Upper lobe of right lung (tissue), 1 donor: ENCODE measurements around the gene PHF2. TPM values are rescaled to one million over a fixed set of nuclear protein-coding genes. Genes with fewer than 3 reads are reported as not detected.

Source experiments
- ATAC-seq: fragments of 200-7000 bp; cut with Tn5 transposase; one replicate; pipeline ENCODE4 v1.9.1; 2020; ENCODE audit warnings: mild to moderate bottlenecking, moderate library complexity
- DNase-seq: peaks from one replicate; pipeline ENCODE4 v3.0.0-alpha.2; 2020
- H3K27ac ChIP-seq: fragments of 200-600 bp; one replicate; pipeline ENCODE4 v1.8.0; 2022
- H3K27me3 ChIP-seq: fragments of 200-600 bp; one replicate; pipeline ENCODE4 v1.8.0; 2022; ENCODE audit warnings: mild to moderate bottlenecking
- H3K36me3 ChIP-seq: fragments of 200-600 bp; one replicate; pipeline ENCODE4 v1.8.0; 2022
- H3K4me1 ChIP-seq: fragments of 200-600 bp; one replicate; pipeline ENCODE4 v1.8.0; 2022
- H3K4me3 ChIP-seq: fragments of 200-600 bp; one replicate; pipeline ENCODE4 v1.8.0; 2022; ENCODE audit warnings: mild to moderate bottlenecking
- H3K9me3 ChIP-seq: fragments of 200-600 bp; one replicate; pipeline ENCODE4 v1.8.0; 2022
- CTCF ChIP-seq: fragments of 200-600 bp; IDR thresholded peaks from one replicate; pipeline ENCODE4 v1.8.0; 2022; ENCODE audit warnings: antibody characterized with exemption
- intact Hi-C: fragments of 100-400 bp; cut with DNase I; formaldehyde crosslinking; loops from one replicate; pipeline ENCODE4 v1.11.0; 2022
- total RNA-seq: library from RNA; stranded (reverse); fragmentation: NEBNext Ultra II Directional; extraction: Animal tissue kit (Norgen Biotek cat#: 25700); gene quantifications from one replicate; pipeline ENCODE4 v1.2.1, GENCODE V29; 2021
- donor health status: DM: no; HTN: yes; CAD: no; lungs with severe emphysema.

Gene PHF2
- total RNA-seq, 1 donor from 2014 or later: 37.0 TPM

DNA sequence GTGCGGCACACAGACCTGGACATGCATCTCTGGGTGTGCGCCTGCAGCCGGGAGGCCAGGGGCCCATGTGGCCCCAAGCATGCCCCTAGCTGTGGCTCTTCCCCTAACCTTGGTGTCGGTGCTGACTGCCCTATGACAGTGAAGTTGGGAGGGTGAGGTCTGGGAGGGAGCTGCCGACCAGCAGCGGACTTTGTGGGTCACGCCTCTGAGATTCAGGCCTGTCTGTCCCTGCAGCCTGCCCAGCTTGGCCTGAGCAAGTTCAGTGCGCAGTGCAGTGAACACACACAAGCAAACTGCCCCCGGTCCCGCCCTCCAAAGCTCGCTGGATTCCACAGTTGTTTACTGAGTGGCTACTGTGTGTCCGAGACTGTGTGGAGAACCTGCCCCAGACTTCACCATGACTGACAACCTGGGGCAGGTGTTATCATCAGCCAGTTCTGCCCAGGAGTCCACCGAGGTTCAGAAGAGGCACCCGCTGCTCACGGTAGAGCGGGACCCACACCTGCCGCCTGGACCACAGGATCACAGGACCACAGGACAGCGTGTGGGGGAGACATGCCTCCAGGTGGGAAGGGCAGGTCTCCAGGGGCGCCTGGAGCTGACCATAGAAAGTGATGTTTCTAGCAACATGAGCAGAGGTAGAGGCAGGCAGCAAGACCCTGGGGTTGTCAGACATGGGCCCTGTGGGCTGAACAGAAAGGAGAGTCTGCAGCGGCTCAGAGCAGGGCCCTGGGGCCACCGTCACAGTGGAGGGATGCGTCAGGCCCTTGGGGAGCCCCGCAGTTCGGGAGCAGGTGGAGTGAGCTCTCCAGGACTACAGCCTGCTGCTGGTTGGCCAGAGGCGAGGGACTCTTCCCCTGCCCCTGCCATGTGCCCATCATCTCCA lies 105.1 kb downstream of the PHF2 start:
- no peaks in the 10 kb centered on the region for H3K4me1 ChIP-seq
- ATAC-seq: peak; percentile 9
- intact Hi-C loops: loop anchor here (10.0 kb wide), 1 partner anchor 283 kb away; no protein-coding TSS in a partner anchor

DNA sequence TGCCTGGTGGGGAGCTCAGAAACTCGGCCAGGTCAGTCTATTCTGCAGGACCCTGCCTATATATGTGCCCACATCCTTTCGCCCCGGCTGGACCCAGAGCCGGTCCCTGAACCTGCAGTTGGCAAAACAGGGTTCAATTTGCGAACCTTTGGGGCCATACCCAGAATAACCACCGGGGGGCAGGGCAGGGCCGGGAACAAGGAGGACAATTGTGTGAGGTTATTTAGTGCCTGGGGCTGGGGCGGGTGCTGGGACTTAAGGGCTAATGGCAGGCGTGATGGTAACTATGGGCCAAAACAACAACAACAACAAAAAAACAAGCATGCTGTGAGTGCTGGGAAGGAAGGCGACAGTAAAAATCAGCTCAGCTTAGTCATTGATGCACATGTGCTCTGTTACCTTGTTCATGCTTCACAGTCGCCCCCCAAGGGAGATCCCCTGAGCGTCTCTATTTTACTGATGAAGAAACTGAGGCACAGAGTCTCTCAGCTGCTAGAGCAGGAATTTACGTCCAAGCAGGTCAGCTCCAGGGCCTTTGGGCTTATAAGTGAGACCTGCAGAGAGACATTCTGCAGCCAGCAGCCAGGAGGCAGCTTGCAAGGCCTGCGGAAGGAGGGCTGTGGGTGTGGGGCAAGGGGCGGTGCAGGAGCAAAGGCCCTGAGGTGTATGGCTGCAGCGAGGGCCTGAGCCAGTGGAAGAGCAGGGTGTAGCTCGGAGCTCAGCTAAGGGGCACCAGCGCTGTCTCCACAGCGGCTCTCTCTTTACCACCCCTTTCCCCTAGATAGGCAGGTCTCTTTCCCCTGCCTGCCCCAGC lies 106.0 kb downstream of the PHF2 start:
- intact Hi-C loops: loop anchor here (10.0 kb wide), 1 partner anchor 282 kb away; no protein-coding TSS in a partner anchor
- Histone ChIP-seq H3K27ac (no peak overlapping the region), H3K4me3 (no peak overlapping the region), H3K4me1 (no peaks in the 10 kb centered on the region), H3K27me3 (no peaks in the 10 kb centered on the region), H3K9me3 (no peaks in the 10 kb centered on the region), H3K36me3 (peaks cover 10% of the 10 kb centered on the region)
- peak; percentile 77 for TF ChIP-seq CTCF
- DNase-seq (peak; percentile 79), ATAC-seq (peak; percentile 75)

More for the DNA sequence above, 105.1 kb downstream of the PHF2 start:
- Histone ChIP-seq H3K27ac (no peak overlapping the region), H3K4me3 (no peak overlapping the region), H3K27me3 (no peaks in the 10 kb centered on the region), H3K9me3 (no peaks in the 10 kb centered on the region), H3K36me3 (peaks cover 14% of the 10 kb centered on the region)
- no peak for TF ChIP-seq CTCF
- peak; percentile 63 for DNase-seq

- no peak for ATAC-seq
- Histone ChIP-seq H3K27ac (no peak overlapping the region), H3K36me3 (no peaks in the 10 kb centered on the region), H3K9me3 (peaks cover 6% of the 10 kb centered on the region), H3K4me1 (no peaks in the 10 kb centered on the region), H3K27me3 (no peaks in the 10 kb centered on the region), H3K4me3 (no peak overlapping the region)
- intact Hi-C loops: loop anchor here (10.0 kb wide), 1 partner anchor 281 kb away; no protein-coding TSS in a partner anchor
- TF ChIP-seq CTCF: no peak
- DNase-seq: peak; percentile 46
Observed at GRCh38 chr9:93683331-93684134, 107.1 kb downstream of the PHF2 start.

DNA sequence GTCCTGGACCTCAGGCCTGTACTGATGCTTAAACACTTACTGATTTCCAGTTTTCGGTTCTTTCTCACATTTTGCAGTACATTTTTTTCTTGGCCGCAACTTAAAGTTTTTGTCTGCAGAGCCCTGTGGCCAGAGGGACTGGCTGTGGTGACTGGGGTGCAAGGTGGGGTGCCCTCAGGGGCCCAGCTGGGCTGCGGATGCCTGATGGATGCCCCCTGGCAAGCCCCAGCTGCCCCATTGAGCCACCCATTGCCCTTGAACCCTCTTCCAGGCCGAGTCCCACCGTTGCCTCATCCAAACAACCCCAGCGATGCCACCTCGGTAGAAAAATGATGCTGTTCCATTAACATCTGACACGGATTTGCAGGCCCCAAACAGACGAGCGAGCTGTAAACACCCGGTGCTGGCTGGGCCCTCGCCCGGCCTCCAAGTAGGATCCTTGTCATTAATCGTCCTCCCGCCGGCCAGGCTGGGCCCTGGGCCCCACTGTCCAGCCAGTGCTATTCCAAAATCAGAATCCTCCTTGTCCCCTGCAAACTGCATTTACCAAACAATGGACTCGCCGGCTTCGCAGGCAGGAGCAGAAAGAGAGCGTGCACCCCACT lies 107.9 kb downstream of the PHF2 start:
- no peaks in the 10 kb centered on the region for H3K36me3 ChIP-seq
- no peaks in the 10 kb centered on the region for H3K27me3 ChIP-seq
- H3K9me3 ChIP-seq: peaks cover 12% of the 10 kb centered on the region
- intact Hi-C loops: loop anchor here (10.0 kb wide), 1 partner anchor 281 kb away; no protein-coding TSS in a partner anchor
- DNase-seq (peak; percentile 56), ATAC-seq (no peak)
- H3K27ac ChIP-seq: no peak overlapping the region
- no peaks in the 10 kb centered on the region for H3K4me1 ChIP-seq
- no peak overlapping the region for H3K4me3 ChIP-seq
- no peak for TF ChIP-seq CTCF
